Kidney (tissue), 14 donors: ENCODE data around the gene ZNF423. TPM values are rescaled to one million over a fixed set of nuclear protein-coding genes. Genes with fewer than 3 reads are reported as not detected.
A peak's percentile ranks its signal among the peaks of the same experiment; 100 is the strongest.

Experiments used
- DNase-seq, 5 donors: peaks; one replicate each; pipeline ENCODE4 v3.0.0-alpha.2; 2013 to 2020
- FAIRE-seq: peaks from 2 replicates; lab custom pipeline; 2012; peaks lifted over from hg19 to GRCh38; lab: Jason Lieb, UNC
- H3K27ac ChIP-seq, 2 donors: one replicate each; pipeline ENCODE4 v1.7.0; 2013; ENCODE audit warnings: low read depth in 2 of 2, low read length in 2 of 2, inconsistent platforms in 1 of 2
- H3K27me3 ChIP-seq: one replicate; pipeline ENCODE4 v1.7.1; 2013; ENCODE audit warnings: low read length, inconsistent platforms; ENCODE audit not compliant: control insufficient read depth, insufficient read depth
- H3K36me3 ChIP-seq, 3 donors: one replicate each; pipeline versions ENCODE4 v1.7.0 to v1.7.1; 2013; ENCODE audit warnings: low read length in 3 of 3, control low read depth in 1 of 3, inconsistent platforms in 1 of 3; ENCODE audit not compliant: insufficient read depth in 3 of 3, control insufficient read depth in 2 of 3
- H3K4me1 ChIP-seq, 3 donors: one replicate each; pipeline versions ENCODE4 v1.7.0 to v1.7.1; 2013; ENCODE audit warnings: low read length in 3 of 3, inconsistent platforms in 1 of 3, low read depth in 1 of 3; ENCODE audit not compliant: control insufficient read depth in 2 of 3, insufficient read depth in 2 of 3
- H3K4me3 ChIP-seq, 3 donors: one replicate each; pipeline versions ENCODE4 v1.7.0 to v1.8.1; 2013; ENCODE audit warnings: low read length in 3 of 3, control low read depth in 1 of 3, inconsistent platforms in 1 of 3
- H3K9ac ChIP-seq, 3 donors: one replicate each; pipeline versions ENCODE4 v1.7.0 to v1.7.1; 2013; ENCODE audit warnings: low read length in 3 of 3, control low read depth in 1 of 3, inconsistent platforms in 1 of 3
- H3K9me3 ChIP-seq, 3 donors: one replicate each; pipeline versions ENCODE4 v1.7.0 to v1.7.1; 2013; ENCODE audit warnings: low read length in 3 of 3, control low read depth in 1 of 3, inconsistent platforms in 1 of 3; ENCODE audit not compliant: control insufficient read depth in 2 of 3, insufficient read depth in 1 of 3
- CTCF ChIP-seq: IDR thresholded peaks from 3 replicates; pipeline ENCODE4 v1.5.1; 2012; ENCODE audit warnings: mild to moderate bottlenecking, moderate library complexity, borderline replicate concordance; ENCODE audit not compliant: insufficient read depth; ENCODE audit errors: extremely low read depth
- intact Hi-C: fragments of 100-400 bp; cut with DNase I; formaldehyde crosslinking; loops from one replicate; pipeline ENCODE4 v1.11.1; 2022
- polyA plus RNA-seq: library from polyadenylated mRNA; stranded (reverse); fragments of 350-450 nt; fragmentation: Illumina TruSeq; extraction: RNeasy Lipid Tissue Mini Kit (QIAGEN cat#74804); gene quantifications from one replicate; pipeline ENCODE4 v1.2.3, GENCODE V29; 2014; ENCODE audit warnings: low read depth, low replicate concordance; ENCODE audit not compliant: insufficient read depth
- total RNA-seq: library from RNA; stranded (reverse); fragmentation: NEBNext Ultra II Directional; extraction: Animal tissue kit (Norgen Biotek cat#: 25700); gene quantifications from one replicate; pipeline ENCODE4 v1.2.1, GENCODE V29; 2021
- donor health status: control.
- donor health status: control.
- donor health status: control.
- donor health status: control.
- donor health status: control.
- donor health status: DM: yes; HTN: yes; CAD: no.
- donor health status: Normal renal cell carcinoma (clear cell type).

ZNF423 gene
- total and polyA plus RNA-seq, 2 donors from 2014 or later = 2.0 to 8.4 TPM

GRCh38 chr16:49515016-49515565 is 340.8 kb downstream of the ZNF423 start:
- intact Hi-C loops = no loop called here
- no peaks in the 10 kb centered on the region for H3K27me3 ChIP-seq
- FAIRE-seq (no peak), DNase-seq (peak in 1 of 5 donors; percentile 16)
- H3K4me1 ChIP-seq = no peaks in the 10 kb centered on the region
- H3K27ac ChIP-seq = no peak overlapping the region
- no peak for TF ChIP-seq CTCF
- H3K9me3 ChIP-seq = no peaks in the 10 kb centered on the region
- H3K36me3 ChIP-seq = no peaks in the 10 kb centered on the region
- H3K9ac ChIP-seq = no peak overlapping the region
- no peak overlapping the region for H3K4me3 ChIP-seq

- Histone ChIP-seq H3K9ac (no peak overlapping the region), H3K27me3 (no peaks in the 10 kb centered on the region), H3K4me3 (no peak overlapping the region), H3K36me3 (no peaks in the 10 kb centered on the region), H3K4me1 (no peaks in the 10 kb centered on the region), H3K27ac (no peak overlapping the region), H3K9me3 (no peaks in the 10 kb centered on the region)
- FAIRE-seq (no peak), DNase-seq (peak in 1 of 5 donors; percentile 52)
- intact Hi-C loops = no loop called here
- TF ChIP-seq CTCF = no peak
Observed at GRCh38 chr16:49514073-49514980, 341.6 kb downstream of the ZNF423 start.

GRCh38 chr16:49513040-49513439 is 342.9 kb downstream of the ZNF423 start:
- no peak for FAIRE-seq
- peak in 1 of 5 donors; percentile 57 for DNase-seq
- H3K9me3 ChIP-seq = no peaks in the 10 kb centered on the region
- H3K27ac ChIP-seq = no peak overlapping the region
- intact Hi-C loops = no loop called here
- no peaks in the 10 kb centered on the region for H3K27me3 ChIP-seq
- no peak overlapping the region for H3K4me3 ChIP-seq
- no peaks in the 10 kb centered on the region for H3K36me3 ChIP-seq
- H3K9ac ChIP-seq = no peak overlapping the region
- no peak for TF ChIP-seq CTCF
- no peaks in the 10 kb centered on the region for H3K4me1 ChIP-seq
